Measurements from ENCODE around the gene TTPAL. TPM values are rescaled to one million over a fixed set of nuclear protein-coding genes. Genes with fewer than 3 reads are reported as not detected.

Gene TTPAL
- total RNA-seq, 2 experiments from 2014 or later, result 9.0 to 9.9 TPM

GRCh38 chr20:44429017-44429339 is 46.7 kb upstream of the TTPAL start:
- H3K4me3 Mint-ChIP-seq, result no peak overlapping the region
- DNase-seq (no peak), ATAC-seq (ENCODE audit: poor library complexity) (no peak)
- H3K27ac ChIP-seq (ENCODE audit: low read depth in 1 of 2, low read length in 2 of 2), result no peak overlapping the region
- H3K27me3 Mint-ChIP-seq, result peaks cover 19% of the 10 kb centered on the region
- ChIA-PET CTCF (no interaction called here), POLR2A (no interaction called here)
- intact Hi-C loops (cut with DNase I, micrococcal nuclease), result no loop called here
- no peaks in the 10 kb centered on the region for H3K4me1 ChIP-seq (ENCODE audit: insufficient read depth, low read length)
- no peaks in the 10 kb centered on the region for H3K36me3 Mint-ChIP-seq (ENCODE audit: low read depth)
- H3K4me3 ChIP-seq (ENCODE audit: low read length), result no peak overlapping the region
- no peak for TF ChIP-seq CTCF (IDR thresholded peaks at IDR 0.05)
- peaks cover under 1 to 5% of the 10 kb centered on the region in 2 experiments for H3K27me3 ChIP-seq (ENCODE audit: control insufficient read depth in 1 of 2, insufficient read depth in 2 of 2, low read length in 2 of 2)
- H3K9me3 Mint-ChIP-seq, result no peaks in the 10 kb centered on the region
- H3K4me1 Mint-ChIP-seq (ENCODE audit: low read depth), result no peaks in the 10 kb centered on the region
- H3K9me3 ChIP-seq (ENCODE audit: control insufficient read depth in 1 of 2, insufficient read depth in 1 of 2, low read length in 2 of 2), result no peaks in the 10 kb centered on the region
- H3K36me3 ChIP-seq (ENCODE audit: insufficient read depth, low read length), result no peaks in the 10 kb centered on the region
- no peak overlapping the region for H3K27ac Mint-ChIP-seq

GRCh38 chr20:44429419-44430269 is 46.0 kb upstream of the TTPAL start:
- Histone ChIP-seq H3K4me1 (ENCODE audit: insufficient read depth, low read length) (no peaks in the 10 kb centered on the region), H3K4me3 (ENCODE audit: low read length) (no peak overlapping the region), H3K9me3 (ENCODE audit: control insufficient read depth in 1 of 2, insufficient read depth in 1 of 2, low read length in 2 of 2) (no peaks in the 10 kb centered on the region), H3K27ac (ENCODE audit: low read depth in 1 of 2, low read length in 2 of 2) (no peak overlapping the region), H3K36me3 (ENCODE audit: insufficient read depth, low read length) (no peaks in the 10 kb centered on the region), H3K27me3 (ENCODE audit: control insufficient read depth in 1 of 2, insufficient read depth in 2 of 2, low read length in 2 of 2) (peaks cover 0 to 5% of the 10 kb centered on the region in 2 experiments)
- no peak for TF ChIP-seq CTCF (IDR thresholded peaks at IDR 0.05)
- Mint-ChIP-seq H3K4me1 (ENCODE audit: low read depth) (no peaks in the 10 kb centered on the region), H3K27ac (no peak overlapping the region), H3K27me3 (peaks cover 19% of the 10 kb centered on the region), H3K4me3 (no peak overlapping the region), H3K36me3 (ENCODE audit: low read depth) (no peaks in the 10 kb centered on the region), H3K9me3 (no peaks in the 10 kb centered on the region)
- DNase-seq, result no peak
- intact Hi-C loops (cut with DNase I, micrococcal nuclease), result no loop called here
- ATAC-seq (ENCODE audit: poor library complexity), result no peak
- POLR2A ChIA-PET, result no interaction called here
- CTCF ChIA-PET, result no interaction called here

- no peaks in the 10 kb centered on the region for H3K9me3 Mint-ChIP-seq
- H3K36me3 Mint-ChIP-seq (ENCODE audit: low read depth), result no peaks in the 10 kb centered on the region
- H3K4me1 Mint-ChIP-seq (ENCODE audit: low read depth), result no peaks in the 10 kb centered on the region
- no peak overlapping the region for H3K4me3 ChIP-seq (ENCODE audit: low read length)
- no peak overlapping the region for H3K4me3 Mint-ChIP-seq
- ATAC-seq (ENCODE audit: poor library complexity) (no peak), DNase-seq (no peak)
- H3K27ac ChIP-seq (ENCODE audit: low read depth in 1 of 2, low read length in 2 of 2), result no peak overlapping the region
- H3K9me3 ChIP-seq (ENCODE audit: control insufficient read depth in 1 of 2, insufficient read depth in 1 of 2, low read length in 2 of 2), result no peaks in the 10 kb centered on the region
- H3K36me3 ChIP-seq (ENCODE audit: insufficient read depth, low read length), result no peaks in the 10 kb centered on the region
- H3K27me3 ChIP-seq (ENCODE audit: control insufficient read depth in 1 of 2, insufficient read depth in 2 of 2, low read length in 2 of 2), result peaks cover 0 to 5% of the 10 kb centered on the region in 2 experiments
- no peak for TF ChIP-seq CTCF (IDR thresholded peaks at IDR 0.05)
- CTCF ChIA-PET, result no interaction called here
- intact Hi-C loops (cut with DNase I, micrococcal nuclease), result no loop called here
- H3K4me1 ChIP-seq (ENCODE audit: insufficient read depth, low read length), result no peaks in the 10 kb centered on the region
- no peak overlapping the region for H3K27ac Mint-ChIP-seq
- peaks cover 19% of the 10 kb centered on the region for H3K27me3 Mint-ChIP-seq
- POLR2A ChIA-PET, result no interaction called here
Observed at GRCh38 chr20:44430270-44431065, 45.2 kb upstream of the TTPAL start.
